Dedifferentiated amniotic fluid mesenchymal stem cell (primary cell): ENCODE measurements around the gene GYG2.
"Not testable (repeated sequence)": the region's sequence is repeated elsewhere in the genome, so short reads cannot be mapped to it uniquely, and the experiment has no call there.

Source experiments
- DNase-seq: peaks from one replicate; pipeline ENCODE4 v3.0.0-alpha.2; 2016; ENCODE audit errors: extremely low spot score

Gene GYG2

GRCh38 chrX:2871831-2872230 is 43.1 kb downstream of the GYG2 start:
- DNase-seq = no peak

- no peak for DNase-seq
Observed at GRCh38 chrX:2872671-2873277, 44.0 kb downstream of the GYG2 start.

GRCh38 chrX:2874222-2875135 is 45.7 kb downstream of the GYG2 start:
- no peak for DNase-seq

- DNase-seq = no peak
Observed at GRCh38 chrX:2875136-2875481, 46.4 kb downstream of the GYG2 start.

- no peak for DNase-seq
Observed at GRCh38 chrX:2875798-2876399, 47.2 kb downstream of the GYG2 start.

- no peak for DNase-seq
Observed at GRCh38 chrX:2878563-2878962, 49.8 kb downstream of the GYG2 start.

- no peak for DNase-seq
Observed at GRCh38 chrX:2879670-2880069, 50.9 kb downstream of the GYG2 start.

GRCh38 chrX:2883770-2884169 is 55.0 kb downstream of the GYG2 start:
- DNase-seq = no peak

- no peak for DNase-seq
Observed at GRCh38 chrX:2888309-2888708, 59.6 kb downstream of the GYG2 start.

GRCh38 chrX:2889045-2889605 is 60.4 kb downstream of the GYG2 start:
- no peak for DNase-seq

- not testable (repeated sequence) for DNase-seq
Observed at GRCh38 chrX:2889706-2890490, 61.2 kb downstream of the GYG2 start.

- DNase-seq = not testable (repeated sequence)
Observed at GRCh38 chrX:2890536-2891460, 62.1 kb downstream of the GYG2 start.

GRCh38 chrX:2892816-2893215 is 64.1 kb downstream of the GYG2 start:
- DNase-seq = no peak

GRCh38 chrX:2894885-2895292 is 66.2 kb downstream of the GYG2 start:
- no peak for DNase-seq

GRCh38 chrX:2897311-2897689 is 68.6 kb downstream of the GYG2 start:
- DNase-seq = no peak

- not testable (repeated sequence) for DNase-seq
Observed at GRCh38 chrX:2897690-2898623, 69.2 kb downstream of the GYG2 start.

GRCh38 chrX:2898846-2899512 is 70.2 kb downstream of the GYG2 start:
- DNase-seq = no peak

- no peak for DNase-seq
Observed at GRCh38 chrX:2901367-2902036, 72.8 kb downstream of the GYG2 start.
